NCI-H748 (cell line): Measurements from ENCODE around the gene LMAN2.
A peak's percentile ranks its signal among the peaks of the same experiment; 100 is the strongest.
"Not testable (repeated sequence)": the region's sequence is repeated elsewhere in the genome, so short reads cannot be mapped to it uniquely, and the experiment has no call there.

Source experiments
- DNase-seq: peaks from one replicate; lab custom pipeline; 2025; ENCODE audit not compliant: unreplicated experiment; lab: John Stamatoyannopoulos, UW

The LMAN2 gene

DNA sequence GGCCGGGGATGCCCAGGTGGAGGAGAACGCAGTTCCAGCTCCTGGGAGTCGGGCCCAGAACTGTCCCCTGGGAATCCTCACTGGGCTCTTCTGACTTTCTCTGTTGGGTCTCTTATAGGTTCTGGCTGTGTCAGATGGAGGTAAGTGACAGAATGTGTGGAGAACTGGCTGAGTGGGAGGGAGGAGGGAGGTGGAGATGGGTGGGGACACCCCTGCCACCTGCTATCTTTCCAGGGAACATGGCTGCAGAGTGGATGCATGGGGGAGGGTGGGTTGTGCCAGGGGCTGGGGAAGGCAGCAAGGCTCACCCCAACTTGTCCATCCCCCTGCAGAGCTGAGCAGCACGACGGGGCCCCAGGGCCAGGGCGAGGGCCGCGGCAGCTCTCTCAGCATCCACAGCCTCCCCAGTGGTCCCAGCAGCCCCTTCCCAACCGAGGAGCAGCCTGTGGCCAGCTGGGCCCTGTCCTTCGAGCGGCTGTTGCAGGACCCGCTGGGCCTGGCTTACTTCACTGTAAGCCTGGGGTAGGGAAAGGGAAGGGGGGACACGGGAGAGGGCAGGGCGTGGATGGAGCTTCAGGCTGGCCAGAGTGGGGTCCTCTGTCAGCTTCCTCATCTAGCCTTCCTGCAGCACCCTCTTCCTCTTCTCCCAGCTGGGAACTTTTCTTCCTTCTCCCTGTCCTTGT lies 14.5 kb upstream of the LMAN2 start:
- DNase-seq: no peak

DNA sequence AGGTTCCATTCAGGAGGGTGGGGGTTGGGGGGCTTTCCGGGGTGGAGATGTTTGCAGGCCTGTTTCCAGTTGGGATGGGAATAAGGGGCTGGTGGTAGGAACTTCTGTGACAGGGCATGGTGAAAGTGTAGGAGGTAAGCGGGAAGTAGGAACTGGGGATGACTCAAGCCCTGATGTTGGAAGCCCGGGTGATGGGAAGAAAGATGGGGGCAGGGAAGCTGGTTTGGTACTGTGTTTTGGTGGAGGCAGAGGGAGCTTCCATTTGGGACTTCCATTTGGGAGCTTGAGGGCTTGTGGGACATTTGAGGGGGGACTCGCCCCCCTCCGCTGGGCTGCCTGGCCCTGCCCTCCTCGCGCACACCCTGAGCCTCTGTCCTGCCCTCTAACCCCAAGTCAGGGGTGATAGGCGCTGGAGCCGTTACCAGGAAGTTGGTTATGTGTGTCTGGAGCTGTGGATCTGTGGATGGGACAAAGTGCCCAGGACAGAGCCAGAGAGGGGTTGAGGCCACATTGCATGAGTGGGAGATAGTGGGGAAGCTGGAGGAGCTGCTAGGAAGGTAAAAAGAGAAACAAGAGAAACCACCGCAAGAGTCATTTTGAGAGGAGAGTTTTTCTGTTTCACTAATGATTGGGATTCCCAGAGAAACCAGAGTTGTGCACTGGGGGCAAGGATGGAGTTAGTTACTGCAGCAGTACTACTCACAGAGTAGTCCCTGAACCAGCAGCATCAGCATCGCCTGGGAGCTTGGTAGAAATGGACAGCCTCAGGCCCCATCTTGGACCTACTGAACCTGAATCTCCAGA lies 12.9 kb upstream of the LMAN2 start:
- DNase-seq: no peak

DNA sequence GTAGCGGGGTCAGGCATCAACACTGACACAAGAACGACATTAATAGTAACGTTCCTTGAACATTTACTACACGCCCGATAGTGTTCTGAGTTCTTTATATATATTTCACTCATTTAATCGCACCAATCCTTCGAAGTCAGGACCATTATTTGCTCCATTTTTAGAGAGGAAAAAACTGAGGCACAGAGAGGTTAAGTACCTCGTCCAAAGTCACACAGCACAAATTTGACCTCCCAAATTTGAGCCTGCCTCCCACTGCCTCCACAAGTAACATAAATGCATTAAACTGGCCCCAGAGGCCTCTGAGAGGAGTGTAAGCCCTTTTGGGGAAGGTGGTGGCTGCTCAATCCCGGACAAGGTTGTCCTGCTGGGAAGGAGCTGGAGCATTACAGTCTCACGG lies 12.1 kb upstream of the LMAN2 start:
- DNase-seq: no peak

DNA sequence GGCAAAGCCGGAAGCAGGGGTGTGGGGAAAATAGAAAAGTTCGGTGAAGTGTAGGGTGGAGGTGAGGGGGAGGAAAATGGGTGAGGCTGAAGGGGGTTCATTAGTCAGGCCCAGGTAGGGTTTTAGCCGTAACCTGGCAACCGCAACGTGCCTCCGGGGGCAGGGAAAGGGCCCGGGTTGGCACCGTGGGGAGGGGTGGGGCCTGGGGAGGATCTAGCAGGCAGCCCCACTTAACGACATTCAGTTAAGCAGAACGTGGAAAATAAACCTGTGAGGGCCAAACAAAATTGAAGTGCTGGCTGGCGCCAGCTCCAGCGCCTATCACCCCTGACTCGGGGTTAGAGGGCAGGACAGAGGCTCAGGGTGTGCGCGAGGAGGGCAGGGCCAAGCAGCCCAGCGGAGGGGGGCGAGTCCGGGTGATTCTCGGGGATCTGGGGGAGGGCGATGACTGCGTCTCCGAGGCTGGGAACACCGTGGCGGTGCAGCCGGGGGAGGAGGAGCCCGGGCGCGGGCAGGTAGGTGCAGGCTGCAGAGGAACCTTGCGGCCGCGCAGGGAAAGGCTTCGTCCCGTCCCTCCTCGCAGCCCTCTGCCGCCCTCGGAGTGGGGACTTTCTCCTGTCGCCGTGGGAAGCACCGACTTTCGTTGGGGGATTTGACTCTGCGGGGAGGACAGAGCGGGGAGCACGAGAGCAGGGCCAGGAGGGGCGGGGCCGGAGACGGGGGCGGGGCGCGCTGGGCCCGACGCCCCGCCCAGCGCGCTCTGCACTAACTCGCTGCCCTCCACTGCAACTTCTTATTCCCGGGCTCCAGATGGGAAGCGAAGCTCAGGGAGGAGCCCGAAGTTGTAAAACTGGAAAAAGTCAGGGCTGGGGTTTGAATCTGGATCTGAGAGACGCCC lies 11.4 kb upstream of the LMAN2 start:
- peak; percentile 81 for DNase-seq

DNA sequence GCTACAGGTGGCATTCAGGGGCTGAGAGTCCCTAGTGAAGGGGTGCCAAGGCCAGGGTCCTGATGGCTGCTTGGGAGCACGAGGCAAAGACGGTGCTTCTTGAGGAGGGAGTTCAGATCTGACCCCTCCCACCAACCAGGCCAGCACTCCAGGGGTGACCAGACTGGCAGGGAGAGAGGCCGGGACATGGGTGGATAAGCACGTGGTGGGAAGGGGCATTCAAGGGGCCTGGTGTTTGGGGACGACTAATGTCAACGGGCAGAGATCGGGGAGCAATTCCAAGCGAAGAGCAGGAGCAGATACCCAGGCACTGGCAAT lies 10.8 kb upstream of the LMAN2 start:
- DNase-seq: no peak

DNA sequence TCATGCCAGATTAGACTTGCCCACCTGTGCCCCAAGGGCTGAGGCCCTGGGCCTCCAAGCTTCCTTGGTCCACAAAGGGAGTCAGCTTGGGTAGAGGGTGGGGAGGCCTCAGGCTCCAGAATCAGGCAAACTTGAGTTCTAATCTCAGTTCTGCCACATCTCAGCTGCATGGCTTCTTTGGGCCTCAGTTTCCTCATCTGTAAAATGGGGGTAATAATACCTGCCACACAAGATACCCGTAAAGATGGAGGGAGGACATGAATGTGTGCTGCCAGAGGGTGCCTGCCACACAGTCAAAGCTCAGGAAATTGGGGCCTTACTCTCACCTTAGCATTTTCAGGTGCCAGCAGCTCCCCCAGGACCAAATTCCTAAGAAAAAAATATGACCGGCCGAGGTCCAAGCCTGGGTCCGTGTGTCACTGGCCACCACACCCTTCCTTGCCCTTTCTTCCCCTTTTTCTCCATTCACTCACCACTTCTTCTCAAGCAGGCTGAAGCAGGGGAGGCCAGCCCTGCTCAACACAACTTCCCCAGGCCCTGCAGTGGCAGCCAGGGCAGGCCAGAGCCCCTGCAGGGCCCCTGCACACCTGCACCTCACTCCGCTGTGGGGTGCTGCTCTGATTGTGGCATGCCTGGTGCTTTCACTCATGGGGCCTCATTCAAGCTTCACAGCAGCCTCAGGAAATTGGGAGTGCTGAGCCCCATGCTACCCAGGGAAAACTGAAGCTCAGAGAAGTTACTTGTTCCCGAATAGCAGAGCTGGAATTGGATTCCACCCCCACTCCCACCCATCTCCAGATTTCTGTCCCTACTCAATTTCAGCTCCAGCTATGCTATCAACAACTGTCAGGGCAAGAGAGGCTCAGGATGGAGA lies 10.2 kb upstream of the LMAN2 start:
- DNase-seq: no peak

DNA sequence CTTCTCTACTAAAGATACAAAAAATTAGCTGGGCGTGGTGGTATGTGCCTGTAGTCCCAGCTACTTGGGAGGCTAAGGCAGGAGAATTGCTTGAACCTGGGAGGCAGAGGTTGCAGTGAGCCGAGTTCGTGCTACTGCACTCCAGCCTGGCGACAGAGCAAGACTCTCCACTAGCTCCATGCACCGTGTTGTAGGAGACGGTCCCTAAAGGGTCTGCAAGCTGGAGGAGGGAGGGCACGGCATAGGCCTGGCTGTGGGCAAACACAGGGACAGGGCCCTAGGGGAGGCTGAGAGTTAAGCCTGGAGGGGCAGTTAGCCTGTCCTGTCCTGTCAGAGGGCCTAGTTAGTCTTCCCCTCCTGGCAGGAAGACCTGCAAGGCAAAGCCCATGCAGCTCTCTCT lies 9.3 kb upstream of the LMAN2 start:
- not testable (repeated sequence) for DNase-seq

DNA sequence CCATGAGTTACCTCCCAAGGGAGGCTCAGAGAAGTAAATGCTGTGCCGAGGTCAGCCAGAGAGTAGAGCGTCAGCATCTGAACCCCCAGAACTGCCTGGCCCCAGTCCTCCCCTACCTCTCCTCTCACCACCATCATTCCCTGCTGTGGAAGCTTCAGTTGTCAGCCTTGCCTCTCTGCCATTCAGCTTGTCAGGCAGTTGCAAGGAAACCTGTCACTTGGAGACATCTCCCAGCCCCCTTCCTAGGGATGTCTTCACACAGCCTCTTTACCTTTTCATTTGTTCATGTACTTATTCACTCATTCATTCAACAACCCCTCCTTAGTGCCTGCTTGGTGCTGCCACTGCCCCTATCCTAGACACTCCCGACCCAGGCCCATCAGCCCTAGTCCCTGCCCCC lies 8.4 kb upstream of the LMAN2 start:
- no peak for DNase-seq

DNA sequence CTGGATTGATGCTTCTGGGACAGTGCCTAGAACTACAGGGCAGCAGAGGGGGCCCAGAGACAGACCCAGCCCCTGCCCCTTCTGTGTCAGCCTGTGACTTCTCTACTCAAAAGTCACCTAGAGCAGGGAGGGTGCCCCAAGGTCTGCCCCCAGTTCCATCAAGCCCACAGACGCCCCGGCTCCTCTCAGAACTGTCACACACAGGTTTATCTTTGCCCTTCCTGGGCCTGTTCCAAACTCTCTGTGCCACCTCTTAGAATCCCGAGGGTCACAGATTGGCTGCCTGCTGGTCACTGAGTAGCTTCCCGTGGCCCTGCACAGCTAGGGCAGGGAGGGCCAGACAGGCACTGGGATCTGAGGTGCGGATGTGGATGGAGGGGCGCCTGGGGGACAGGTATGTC lies 8.0 kb upstream of the LMAN2 start:
- DNase-seq: no peak

DNA sequence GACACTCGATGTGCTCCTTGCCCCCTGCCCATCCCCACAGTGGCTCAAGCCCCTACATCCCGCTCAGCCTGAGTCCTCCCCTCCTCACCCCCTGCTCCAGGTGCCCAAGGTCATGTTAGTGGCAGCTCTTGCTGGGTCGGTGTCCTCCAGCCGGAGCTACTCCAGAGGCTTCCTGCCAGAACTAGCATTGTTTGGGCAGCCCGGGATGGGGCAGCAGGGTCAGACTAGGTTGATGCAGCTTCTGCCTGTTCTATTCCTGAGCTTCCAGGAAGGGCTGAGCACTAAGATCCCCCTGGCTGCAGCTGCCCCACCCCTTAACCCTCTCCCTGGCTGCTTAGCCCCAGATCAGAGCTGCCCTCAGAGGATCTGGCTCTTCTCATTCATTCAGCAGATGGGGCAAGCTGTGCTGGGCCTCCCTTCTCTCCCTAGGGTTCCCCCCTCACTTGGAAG lies 6.9 kb upstream of the LMAN2 start:
- no peak for DNase-seq

DNA sequence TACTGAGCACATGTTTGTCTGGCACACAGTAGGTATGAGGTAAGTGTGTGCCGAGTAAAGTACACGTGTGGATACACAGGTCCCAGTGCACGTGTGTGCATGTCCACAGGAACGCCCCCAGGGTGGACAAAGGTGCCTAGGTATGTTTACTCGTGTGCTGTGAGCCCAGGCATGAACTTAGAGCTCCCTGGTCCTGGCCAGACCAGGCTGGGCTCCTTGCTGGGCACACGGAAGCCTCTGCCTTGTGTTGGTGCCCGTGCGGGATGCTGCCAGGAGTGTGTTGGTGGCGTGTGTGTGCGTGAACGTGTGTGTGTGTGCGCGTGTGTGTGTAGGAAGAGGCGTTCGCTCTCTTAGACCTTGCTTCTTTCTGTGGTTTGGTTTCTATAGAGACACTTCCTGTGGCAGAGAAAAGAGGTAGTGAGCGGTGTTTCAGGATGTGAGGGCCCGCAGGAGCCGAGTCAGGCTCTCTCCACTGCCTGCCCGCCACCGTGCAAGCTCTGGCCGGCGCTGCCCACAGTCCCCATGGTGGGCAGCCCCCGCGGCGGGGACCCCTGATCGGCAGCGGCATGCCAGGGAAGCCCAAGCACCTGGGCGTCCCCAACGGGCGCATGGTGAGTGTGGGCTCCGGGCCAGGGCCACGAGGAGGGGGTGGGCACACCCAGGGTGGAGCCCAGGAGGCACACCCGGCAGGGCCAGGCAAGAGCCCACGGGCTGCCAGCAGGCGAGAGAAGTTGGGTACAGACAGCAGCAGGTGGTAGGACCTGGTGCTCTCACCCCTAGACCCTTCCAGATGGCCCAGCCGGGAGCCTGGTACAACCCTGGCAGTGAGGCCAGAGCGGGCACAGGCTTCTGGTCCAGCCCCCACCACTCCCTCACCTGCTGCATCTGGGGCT lies 6.2 kb upstream of the LMAN2 start, which contains the start of gene RGS14:
TSS of gene RGS14 (plus strand) at position 466 of the 893 bp plus-strand sequence. CDS start at position 567, 101 bp downstream.
- DNase-seq: peak; percentile 73

DNA sequence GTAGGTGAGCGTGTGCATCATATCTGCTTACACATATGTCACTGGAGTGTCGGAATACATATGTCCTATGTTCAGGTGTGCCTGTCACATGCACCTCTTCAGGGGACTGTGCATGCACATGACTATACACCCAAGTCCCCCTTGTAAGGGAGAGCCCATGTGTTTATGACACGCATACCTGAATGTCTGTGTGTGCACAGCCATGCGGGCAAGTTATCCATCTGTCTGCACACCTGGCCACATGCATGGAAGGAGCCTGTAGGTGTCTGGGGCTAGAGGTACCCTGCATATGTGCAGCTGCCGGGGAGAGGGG lies 5.6 kb upstream of the LMAN2 start:
- no peak for DNase-seq

DNA sequence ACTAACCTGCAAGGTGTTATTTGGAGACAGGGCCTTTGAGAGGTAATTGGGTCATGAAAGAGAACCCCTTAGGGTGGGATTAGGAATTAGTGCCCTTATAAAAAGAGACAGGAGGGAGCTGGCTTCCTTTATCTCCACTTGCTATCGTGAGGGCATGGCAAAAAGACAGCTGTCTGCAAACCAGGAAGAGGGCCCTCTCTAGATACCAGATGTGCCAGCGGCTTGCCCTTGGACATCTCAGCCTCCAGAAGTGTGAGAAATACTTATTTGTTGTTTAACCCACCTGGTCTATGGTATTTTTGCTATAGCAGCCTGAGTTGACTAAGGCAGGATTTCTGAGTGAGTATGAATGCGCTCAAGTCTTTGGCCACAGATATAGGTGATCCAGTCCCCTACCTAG lies 5.3 kb upstream of the LMAN2 start:
- no peak for DNase-seq

DNA sequence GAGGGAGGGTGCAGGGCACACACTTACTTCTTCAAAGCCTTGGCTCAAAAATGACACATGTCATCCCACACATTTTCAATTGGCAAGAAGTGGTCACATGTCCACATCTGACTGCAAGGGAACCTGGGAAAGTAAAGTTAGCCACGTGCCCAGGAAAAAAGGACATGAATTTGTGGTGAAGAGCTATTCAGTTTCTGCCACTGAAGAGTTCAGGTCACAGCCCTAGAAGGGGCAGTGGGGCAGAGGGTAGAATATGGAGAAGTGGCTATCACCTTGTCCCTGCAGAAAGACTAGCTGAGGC lies 4.3 kb upstream of the LMAN2 start:
- DNase-seq: no peak

DNA sequence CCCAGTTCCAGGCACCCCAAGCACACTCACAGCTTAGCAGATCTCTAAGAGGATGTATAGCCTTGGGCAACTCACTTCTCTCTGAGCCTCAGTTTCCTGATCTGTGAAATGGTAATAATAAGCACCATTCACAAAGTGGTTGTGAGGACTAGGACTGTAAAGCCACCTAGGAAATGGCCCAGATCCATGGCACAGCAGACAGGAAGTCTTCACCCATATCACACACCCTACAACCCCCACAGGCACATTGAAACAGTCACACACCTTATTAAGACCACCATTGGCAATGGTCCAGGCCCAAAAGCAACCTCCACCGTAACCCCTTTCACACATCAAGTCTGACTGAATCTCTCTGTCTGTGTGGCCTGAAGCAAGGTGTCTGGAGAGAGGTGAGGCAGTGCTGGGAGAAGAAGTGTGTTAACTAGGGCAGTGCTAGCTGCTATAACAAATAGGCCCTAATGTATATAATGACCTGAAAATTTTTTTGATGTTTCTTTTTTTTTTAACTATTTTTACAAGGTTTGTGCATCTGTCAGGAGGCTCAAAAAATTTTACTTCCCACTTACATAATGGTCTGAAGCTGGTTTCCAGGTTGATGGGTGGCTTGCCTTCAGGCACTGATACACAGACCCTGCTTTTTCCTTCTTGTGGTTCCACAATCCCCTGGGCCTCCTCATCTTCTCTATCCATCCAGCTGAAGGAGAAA lies 3.8 kb upstream of the LMAN2 start:
- no peak for DNase-seq

DNA sequence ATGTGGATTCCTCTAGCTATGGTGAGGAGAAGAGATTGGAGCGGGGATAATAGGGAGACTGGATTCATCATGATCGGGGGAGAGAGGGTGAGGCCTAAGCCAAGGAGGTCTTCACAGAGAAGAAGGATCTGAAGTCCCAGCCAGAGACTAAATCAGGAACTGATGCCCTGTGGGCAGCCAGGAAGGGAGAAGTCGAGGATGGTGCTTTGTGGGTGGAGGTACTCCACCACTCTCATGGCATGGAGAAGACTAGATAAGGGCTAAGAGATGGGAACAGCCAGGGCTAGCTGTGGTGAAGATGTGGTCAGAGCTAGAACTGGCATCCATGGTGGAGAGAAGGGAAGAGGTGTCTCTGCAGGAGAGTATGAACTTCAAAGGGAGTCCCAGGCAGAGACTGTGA lies 3.2 kb upstream of the LMAN2 start:
- no peak for DNase-seq

DNA sequence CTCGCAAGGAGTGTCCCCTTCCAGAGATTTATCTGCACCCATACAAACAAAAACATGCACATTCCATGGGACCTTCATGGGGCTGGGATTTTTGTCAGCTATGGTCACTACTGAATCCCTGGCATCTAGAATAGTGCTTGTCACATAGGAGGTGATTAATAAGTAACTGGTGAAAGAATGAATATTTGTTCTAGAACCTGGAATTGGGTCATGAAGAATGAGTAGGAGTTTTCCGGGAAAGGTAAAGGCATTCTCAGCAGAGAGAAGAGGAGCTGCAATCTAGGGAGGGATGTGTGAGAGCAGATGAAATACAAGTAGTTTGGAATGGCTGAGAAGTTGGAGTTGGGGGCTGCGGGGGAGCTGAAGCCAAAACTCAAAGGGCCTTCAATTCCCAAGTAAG lies 2.8 kb upstream of the LMAN2 start:
- DNase-seq: no peak

DNA sequence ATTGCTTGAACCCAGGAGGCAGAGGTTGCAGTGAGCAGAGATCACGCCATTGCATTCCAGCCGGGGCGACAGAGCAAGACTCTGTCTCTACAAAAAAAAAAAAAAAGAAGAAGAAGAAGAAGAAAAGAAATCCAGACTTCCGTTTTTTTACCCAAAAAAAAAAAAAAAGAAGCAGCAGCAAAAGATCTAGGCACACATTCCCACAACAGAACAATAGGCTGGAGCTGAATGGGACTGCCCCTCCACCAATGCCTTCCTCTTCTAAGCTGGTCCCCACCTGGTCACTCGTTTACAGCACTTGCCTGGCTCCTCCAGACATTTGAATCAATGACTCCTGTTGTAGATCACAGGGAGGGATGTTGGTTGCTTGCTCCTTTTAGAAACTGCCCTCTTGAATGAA lies 1.6 kb upstream of the LMAN2 start:
- DNase-seq: no peak

DNA sequence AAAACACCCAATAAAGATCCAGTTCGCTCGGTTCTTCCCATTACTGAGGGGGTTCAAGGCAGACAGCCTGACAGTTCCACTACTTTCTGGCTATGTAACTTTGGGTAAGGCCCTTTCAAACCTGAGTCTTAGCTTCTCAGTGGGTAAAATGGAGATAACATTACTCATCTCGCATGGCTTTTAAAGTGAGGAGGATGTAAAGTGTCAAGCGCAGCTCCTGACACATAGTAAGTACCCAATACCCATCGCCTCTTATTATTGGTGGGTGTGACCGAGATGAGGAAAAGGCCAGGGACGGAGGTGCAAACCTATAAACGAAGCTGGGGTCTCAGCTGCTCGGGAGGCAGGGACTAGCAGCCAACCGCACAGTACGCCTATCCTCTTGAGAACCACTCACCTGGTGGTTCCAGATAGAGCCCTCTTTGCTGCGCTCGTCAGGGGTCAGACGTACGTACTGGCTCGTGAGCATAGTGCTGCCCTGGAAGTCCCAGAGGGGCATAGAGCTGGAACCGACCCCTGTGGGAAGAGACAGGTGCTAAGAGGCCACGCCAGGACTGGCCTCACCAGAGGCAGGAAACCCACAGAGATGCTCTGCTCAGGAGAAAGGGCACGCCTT lies 584 bp downstream of the LMAN2 start:
- DNase-seq: peak; percentile 68
